ENCODE results near the gene ZFP92.

ZFP92 gene

GRCh38 chrX:153433161-153433680 is 21.9 kb downstream of the ZFP92 start:
- TF ChIP-seq GATA3 (IDR thresholded peaks at IDR 0.05; ENCODE audit: low read depth, low read length) (no peak), GATA2 (IDR thresholded peaks at IDR 0.05; ENCODE audit: low read depth, low read length) (no peak)

- no peak for TF ChIP-seq GATA3 (IDR thresholded peaks at IDR 0.05; ENCODE audit: low read depth, low read length)
- TF ChIP-seq GATA2 (IDR thresholded peaks at IDR 0.05; ENCODE audit: low read depth, low read length), result no peak
These were observed 22.6 kb downstream of the ZFP92 start for GRCh38 chrX:153433781-153434285.

GRCh38 chrX:153434801-153435200 is 23.5 kb downstream of the ZFP92 start:
- TF ChIP-seq GATA2 (IDR thresholded peaks at IDR 0.05; ENCODE audit: low read depth, low read length) (no peak), GATA3 (IDR thresholded peaks at IDR 0.05; ENCODE audit: low read depth, low read length) (no peak)

- TF ChIP-seq GATA2 (IDR thresholded peaks at IDR 0.05; ENCODE audit: low read depth, low read length), result no peak
- no peak for TF ChIP-seq GATA3 (IDR thresholded peaks at IDR 0.05; ENCODE audit: low read depth, low read length)
These were observed 24.6 kb downstream of the ZFP92 start for GRCh38 chrX:153435845-153436244.

- TF ChIP-seq GATA3 (IDR thresholded peaks at IDR 0.05; ENCODE audit: low read depth, low read length), result no peak
- no peak for TF ChIP-seq GATA2 (IDR thresholded peaks at IDR 0.05; ENCODE audit: low read depth, low read length)
These were observed 27.3 kb downstream of the ZFP92 start for GRCh38 chrX:153438532-153438931.

DNA sequence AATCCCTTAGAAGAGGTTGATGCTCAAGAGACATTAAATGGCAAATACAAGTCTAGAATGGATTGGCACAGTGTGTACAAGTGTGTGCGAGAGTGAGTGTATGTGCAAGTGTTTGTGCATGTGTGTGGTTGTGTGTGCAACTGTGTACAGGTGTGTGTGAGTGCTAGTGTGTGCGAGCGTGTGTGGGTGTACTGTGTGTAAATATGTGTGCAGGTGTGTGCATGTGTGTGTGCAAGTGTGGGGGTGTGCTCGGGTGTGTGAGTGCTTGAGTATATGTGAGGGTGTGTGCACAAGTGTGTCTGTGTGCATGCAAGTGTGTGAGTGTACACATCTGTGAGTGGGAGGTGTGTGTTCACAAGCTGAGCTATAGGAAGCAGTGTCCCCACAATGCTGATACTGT is 28.7 kb downstream of the ZFP92 start:
- TF ChIP-seq GATA2 (IDR thresholded peaks at IDR 0.05; ENCODE audit: low read depth, low read length) (no peak), GATA3 (IDR thresholded peaks at IDR 0.05; ENCODE audit: low read depth, low read length) (no peak)

GRCh38 chrX:153440556-153441135 is 29.4 kb downstream of the ZFP92 start:
- TF ChIP-seq GATA2 (IDR thresholded peaks at IDR 0.05; ENCODE audit: low read depth, low read length), result no peak
- no peak for TF ChIP-seq GATA3 (IDR thresholded peaks at IDR 0.05; ENCODE audit: low read depth, low read length)

GRCh38 chrX:153441296-153441695 is 30.0 kb downstream of the ZFP92 start:
- no peak for TF ChIP-seq GATA2 (IDR thresholded peaks at IDR 0.05; ENCODE audit: low read depth, low read length)

DNA sequence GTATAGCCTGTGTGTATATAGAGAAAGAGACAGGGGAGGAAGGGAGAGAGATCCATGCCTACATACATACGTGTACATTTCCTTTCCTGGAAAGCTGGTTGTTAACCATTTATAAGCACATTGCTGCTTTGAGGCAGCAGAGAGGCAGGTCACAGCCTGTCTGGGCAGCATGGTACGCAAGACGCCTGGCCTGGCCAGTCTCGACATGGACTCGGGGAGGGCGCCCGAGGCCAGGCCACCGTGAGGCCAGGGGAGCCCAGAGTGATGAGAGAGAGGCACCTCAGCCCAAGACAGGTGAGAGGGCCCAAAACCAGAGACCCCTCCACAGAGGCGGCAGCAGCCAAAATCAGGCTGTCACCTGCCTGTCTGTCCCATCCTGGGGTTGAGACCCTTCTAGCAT is 30.7 kb downstream of the ZFP92 start:
- TF ChIP-seq GATA2 (IDR thresholded peaks at IDR 0.05; ENCODE audit: low read depth, low read length), result no peak
- no peak for TF ChIP-seq GATA3 (IDR thresholded peaks at IDR 0.05; ENCODE audit: low read depth, low read length)

DNA sequence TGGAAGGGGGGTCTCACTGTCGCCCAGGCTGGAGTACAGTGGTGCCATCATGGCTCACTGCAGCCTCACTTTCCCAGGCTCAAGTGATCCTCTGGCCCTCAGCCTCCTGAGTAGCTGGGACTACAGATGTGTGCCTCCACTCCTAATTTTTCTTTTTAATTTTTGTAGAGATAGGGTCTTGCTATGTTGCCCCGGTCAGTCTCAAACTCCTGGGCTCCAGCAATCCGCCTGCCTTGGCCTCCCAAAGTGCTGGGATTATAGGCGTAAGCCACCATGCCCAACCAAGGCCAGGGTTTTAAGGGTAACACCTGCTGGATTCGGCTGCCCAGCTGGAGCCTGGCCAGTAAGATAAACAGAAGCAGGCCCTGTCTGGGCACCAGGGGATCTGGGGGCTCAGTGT is 31.2 kb downstream of the ZFP92 start:
- TF ChIP-seq GATA2 (IDR thresholded peaks at IDR 0.05; ENCODE audit: low read depth, low read length), result no peak

GRCh38 chrX:153443476-153444332 is 32.4 kb downstream of the ZFP92 start:
- TF ChIP-seq GATA2 (IDR thresholded peaks at IDR 0.05; ENCODE audit: low read depth, low read length), result no peak
- TF ChIP-seq GATA3 (IDR thresholded peaks at IDR 0.05; ENCODE audit: low read depth, low read length), result no peak

DNA sequence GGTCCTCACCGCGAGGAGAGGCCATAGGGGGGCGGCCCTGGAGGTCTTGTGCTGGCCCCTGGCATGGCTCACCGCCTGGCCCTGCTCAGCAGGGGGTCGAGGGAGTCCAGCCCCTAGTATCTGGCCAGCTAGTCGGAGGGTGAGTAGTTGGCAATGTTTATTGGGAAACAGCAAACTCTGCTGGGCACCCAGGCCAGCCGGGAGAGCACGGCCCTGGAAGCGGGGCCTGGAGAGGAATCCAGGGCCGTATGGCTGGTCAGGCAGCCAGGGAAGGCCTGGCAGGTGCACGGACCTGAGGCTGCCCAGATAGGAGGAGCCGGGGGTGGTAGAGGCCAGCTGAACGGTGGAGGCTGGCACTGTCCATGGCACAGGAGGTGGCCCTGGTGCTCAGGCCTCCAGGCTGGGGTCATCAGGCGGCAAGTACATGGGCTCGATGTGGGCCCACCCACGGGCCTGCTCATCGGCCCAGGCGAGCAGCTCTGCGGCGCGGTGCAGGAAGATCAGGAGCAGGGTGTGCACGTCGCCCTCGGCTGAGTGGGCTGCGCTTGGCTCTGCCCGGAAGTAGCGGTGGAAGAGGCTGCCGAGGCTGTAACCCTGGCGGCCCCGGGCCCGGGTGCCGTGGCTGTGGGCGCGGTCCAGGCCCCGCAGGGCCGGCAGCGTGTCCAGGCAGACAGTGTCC is 33.2 kb downstream of the ZFP92 start:
- no peak for TF ChIP-seq GATA2 (IDR thresholded peaks at IDR 0.05; ENCODE audit: low read depth, low read length)
- no peak for TF ChIP-seq GATA3 (IDR thresholded peaks at IDR 0.05; ENCODE audit: low read depth, low read length)

GRCh38 chrX:153445106-153445855 is 34.0 kb downstream of the ZFP92 start:
- TF ChIP-seq GATA3 (IDR thresholded peaks at IDR 0.05; ENCODE audit: low read depth, low read length) (no peak), GATA2 (IDR thresholded peaks at IDR 0.05; ENCODE audit: low read depth, low read length) (no peak)

Data from SH-SY5Y (cell line).